Right lung (tissue), 5 donors: ENCODE measurements around the gene GIGYF2. TPM values are rescaled to one million over a fixed set of nuclear protein-coding genes. Genes with fewer than 3 reads are reported as not detected.
"Not testable (repeated sequence)": the region's sequence is repeated elsewhere in the genome, so short reads cannot be mapped to it uniquely, and the experiment has no call there.

Source experiments
- DNase-seq, 2 donors: peaks; one replicate each; pipeline ENCODE4 v3.0.0-alpha.2; 2013
- polyA plus RNA-seq, 5 donors: library from polyadenylated mRNA; unstranded; fragments of 120-200 nt; gene quantifications; one replicate each; pipeline versions ENCODE4 v1.2.1 to v1.2.3, GENCODE V29; 2013; ENCODE audit warnings: inconsistent platforms in 1 of 5, low replicate concordance in 1 of 5; ENCODE audit not compliant: insufficient read length in 5 of 5, insufficient read depth in 1 of 5

Gene GIGYF2
- polyA plus RNA-seq, 5 donors, result 42.5 to 65.3 (median 62.1) TPM

GRCh38 chr2:232802091-232802490, 105.0 kb downstream of the GIGYF2 start:
- DNase-seq, result no peak

GRCh38 chr2:232809349-232810124, 112.4 kb downstream of the GIGYF2 start:
- DNase-seq, result no peak

- DNase-seq, result no peak
Observed at GRCh38 chr2:232810444-232810843, 113.3 kb downstream of the GIGYF2 start.

GRCh38 chr2:232815569-232815968, 118.4 kb downstream of the GIGYF2 start:
- no peak for DNase-seq

GRCh38 chr2:232816657-232817056, 119.5 kb downstream of the GIGYF2 start:
- no peak for DNase-seq

GRCh38 chr2:232817756-232818155, 120.6 kb downstream of the GIGYF2 start:
- no peak for DNase-seq

GRCh38 chr2:232829988-232830387, 132.9 kb downstream of the GIGYF2 start:
- DNase-seq, result no peak

GRCh38 chr2:232831496-232831895, 134.4 kb downstream of the GIGYF2 start:
- no peak for DNase-seq

GRCh38 chr2:232833830-232834229, 136.7 kb downstream of the GIGYF2 start:
- DNase-seq, result no peak

GRCh38 chr2:232835687-232836208, 138.6 kb downstream of the GIGYF2 start:
- DNase-seq, result no peak

- DNase-seq, result no peak
Observed at GRCh38 chr2:232836934-232837333, 139.8 kb downstream of the GIGYF2 start.

- DNase-seq, result no peak
Observed at GRCh38 chr2:232838406-232838874, 141.3 kb downstream of the GIGYF2 start.

- peak; percentile 24 to 28 for DNase-seq
Observed at GRCh38 chr2:232839411-232840079, 142.4 kb downstream of the GIGYF2 start.

GRCh38 chr2:232842689-232843088, 145.6 kb downstream of the GIGYF2 start:
- DNase-seq, result no peak

GRCh38 chr2:232843834-232844233, 146.7 kb downstream of the GIGYF2 start:
- DNase-seq, result no peak

GRCh38 chr2:232846055-232846454, 148.9 kb downstream of the GIGYF2 start:
- DNase-seq, result no peak

- no peak for DNase-seq
Observed at GRCh38 chr2:232850039-232850438, 152.9 kb downstream of the GIGYF2 start.

GRCh38 chr2:232852081-232852480, 154.9 kb downstream of the GIGYF2 start:
- not testable (repeated sequence) for DNase-seq

- no peak for DNase-seq
Observed at GRCh38 chr2:232852676-232853075, 155.5 kb downstream of the GIGYF2 start.

- no peak for DNase-seq
Observed at GRCh38 chr2:232854082-232854481, 157.0 kb downstream of the GIGYF2 start.

GRCh38 chr2:232857158-232857563, 160.0 kb downstream of the GIGYF2 start:
- no peak for DNase-seq

GRCh38 chr2:232859385-232859916, 162.3 kb downstream of the GIGYF2 start:
- DNase-seq, result no peak
